ENCODE results near the gene ADAMTS10. TPM values are rescaled to one million over a fixed set of nuclear protein-coding genes. Genes with fewer than 3 reads are reported as not detected.

The ADAMTS10 gene
- total RNA-seq, 1 experiment from 2014 or later: 10.2 TPM

- Histone ChIP-seq H4K20me1 (ENCODE audit: insufficient read depth) (no peaks in the 10 kb centered on the region), H3K9ac (ENCODE audit: low read length) (no peak overlapping the region), H3K27ac (ENCODE audit: low read depth, low read length) (no peak overlapping the region), H3K79me2 (ENCODE audit: insufficient read depth, low read length) (no peaks in the 10 kb centered on the region), H2AFZ (ENCODE audit: low read depth, low read length, poor library complexity, severe bottlenecking) (no peak overlapping the region), H3K27me3 (ENCODE audit: insufficient read depth, low read length) (no peaks in the 10 kb centered on the region), H3K4me2 (ENCODE audit: low read length) (no peak overlapping the region), H3K9me2 (ENCODE audit: insufficient read depth) (no peaks in the 10 kb centered on the region), H3K4me1 (ENCODE audit: control insufficient read depth in 1 of 2, insufficient read depth in 2 of 2, low read length in 2 of 2) (no peaks in the 10 kb centered on the region), H3K36me3 (ENCODE audit: control insufficient read depth in 1 of 2, insufficient read depth in 2 of 2, low read length in 2 of 2) (no peaks in the 10 kb centered on the region), H3K4me3 (replicated peaks in 1 of 2; ENCODE audit: low read depth in 1 of 2, low read length in 2 of 2) (no peak overlapping the region), H3K9me3 (ENCODE audit: control insufficient read depth in 1 of 2, insufficient read depth in 1 of 2, low read depth in 1 of 2, low read length in 2 of 2) (no peaks in the 10 kb centered on the region)
- ChIA-PET POLR2A (no interaction called here), CTCF (interaction anchor here (0.7 kb wide), 1 partner anchor 1360 kb away, joined by 5 read pairs; no protein-coding TSS in a partner anchor), RAD21 (ENCODE audit: low non-redundant PET in 1 of 2, low total read pairs in 2 of 2, uncharacterized antibody in 2 of 2, unreplicated experiment in 2 of 2) (interaction anchor here in 1 of 2 experiments (0.7 kb wide), 1 partner anchor 16 kb away, joined by 3 read pairs; no protein-coding TSS in a partner anchor)
- intact Hi-C loops (cut with micrococcal nuclease): no loop called here
- no peak for DNase-seq (ENCODE audit: low read depth, low spot score)
- BruUV-seq (replicated peaks): no TSS peak
- no peak for ATAC-seq
- TF ChIP-seq SIN3A (IDR thresholded peaks at IDR 0.05; ENCODE audit: low read depth): no peak
- TF ChIP-seq ZFX (IDR thresholded peaks at IDR 0.05): no peak
- TF ChIP-seq ELF1 (IDR thresholded peaks at IDR 0.05; ENCODE audit: borderline replicate concordance, low read depth): no peak
- TF ChIP-seq REST (IDR thresholded peaks at IDR 0.05; ENCODE audit: low read depth): no peak
- TF ChIP-seq EGR1 (IDR thresholded peaks at IDR 0.05; ENCODE audit: low read depth): no peak
Measured at GRCh38 chr19:8639821-8640401, 29.4 kb upstream of the ADAMTS10 start.

- Histone ChIP-seq H3K9me2 (ENCODE audit: insufficient read depth) (no peaks in the 10 kb centered on the region), H3K4me2 (ENCODE audit: low read length) (no peak overlapping the region), H3K4me1 (ENCODE audit: control insufficient read depth in 1 of 2, insufficient read depth in 2 of 2, low read length in 2 of 2) (no peaks in the 10 kb centered on the region), H3K9me3 (ENCODE audit: control insufficient read depth in 1 of 2, insufficient read depth in 1 of 2, low read depth in 1 of 2, low read length in 2 of 2) (no peaks in the 10 kb centered on the region), H3K36me3 (ENCODE audit: control insufficient read depth in 1 of 2, insufficient read depth in 2 of 2, low read length in 2 of 2) (no peaks in the 10 kb centered on the region), H3K4me3 (replicated peaks in 1 of 2; ENCODE audit: low read depth in 1 of 2, low read length in 2 of 2) (no peak overlapping the region), H2AFZ (ENCODE audit: low read depth, low read length, poor library complexity, severe bottlenecking) (no peak overlapping the region), H3K9ac (ENCODE audit: low read length) (no peak overlapping the region), H3K27ac (ENCODE audit: low read depth, low read length) (no peak overlapping the region), H4K20me1 (ENCODE audit: insufficient read depth) (no peaks in the 10 kb centered on the region), H3K79me2 (ENCODE audit: insufficient read depth, low read length) (no peaks in the 10 kb centered on the region), H3K27me3 (ENCODE audit: insufficient read depth, low read length) (no peaks in the 10 kb centered on the region)
- no TSS peak for BruUV-seq (replicated peaks)
- DNase-seq (ENCODE audit: low read depth, low spot score): no peak
- ChIA-PET CTCF (no interaction called here), RAD21 (ENCODE audit: low non-redundant PET in 1 of 2, low total read pairs in 2 of 2, uncharacterized antibody in 2 of 2, unreplicated experiment in 2 of 2) (no interaction called here), POLR2A (no interaction called here)
- TF ChIP-seq SRF (IDR thresholded peaks at IDR 0.05; ENCODE audit: low read depth) (no peak), ZFX (IDR thresholded peaks at IDR 0.05) (no peak), EZH2phosphoT487 (IDR thresholded peaks at IDR 0.05; ENCODE audit: borderline replicate concordance) (no peak), ELF1 (IDR thresholded peaks at IDR 0.05; ENCODE audit: borderline replicate concordance, low read depth) (no peak), TCF7L2 (IDR thresholded peaks at IDR 0.05; ENCODE audit: borderline replicate concordance, extremely low read depth, insufficient read depth, insufficient read length) (no peak), POLR2AphosphoS5 (IDR thresholded peaks at IDR 0.05; ENCODE audit: low read depth, low read length) (no peak), POLR2A (IDR thresholded peaks at IDR 0.05; ENCODE audit: borderline replicate concordance, extremely low read depth, insufficient read depth, insufficient read length) (no peak), SP1 (IDR thresholded peaks at IDR 0.05; ENCODE audit: low read depth) (no peak), EGR1 (IDR thresholded peaks at IDR 0.05; ENCODE audit: low read depth) (no peak), CTCF (IDR thresholded peaks at IDR 0.05 in 2 of 3, conservative IDR thresholded peaks at IDR 0.05 in 1 of 3; ENCODE audit: borderline replicate concordance in 1 of 3, insufficient read depth in 1 of 3, low read depth in 2 of 3, low read length in 2 of 3) (no peak), CBX3 (IDR thresholded peaks at IDR 0.05; ENCODE audit: low read depth) (no peak), SIN3A (IDR thresholded peaks at IDR 0.05; ENCODE audit: low read depth) (no peak)
- ATAC-seq: no peak
- intact Hi-C loops (cut with micrococcal nuclease): no loop called here
Measured at GRCh38 chr19:8638078-8638619, 27.6 kb upstream of the ADAMTS10 start.
